NCI-H748 treated with DMSO at 0.1 percent for 48 hours (cell line): ENCODE measurements around the gene PSMG2.
"Not testable (repeated sequence)": the region's sequence is repeated elsewhere in the genome, so short reads cannot be mapped to it uniquely, and the experiment has no call there.

Experiments used
- DNase-seq: peaks from one replicate; lab custom pipeline; 2025; lab: John Stamatoyannopoulos, UW

The PSMG2 gene

GRCh38 chr18:12722731-12723130 lies 19.9 kb downstream of the PSMG2 start:
- no peak for DNase-seq

GRCh38 chr18:12726331-12726730 lies 23.5 kb downstream of the PSMG2 start:
- no peak for DNase-seq

- peak; percentile 70 for DNase-seq
Observed at GRCh38 chr18:12726774-12727550, 24.1 kb downstream of the PSMG2 start.

- no peak for DNase-seq
Observed at GRCh38 chr18:12737243-12737902, 34.5 kb downstream of the PSMG2 start.

- DNase-seq: peak; percentile 75
Observed at GRCh38 chr18:12741351-12741750, 38.5 kb downstream of the PSMG2 start.

- no peak for DNase-seq
Observed at GRCh38 chr18:12742453-12742852, 39.6 kb downstream of the PSMG2 start.

- DNase-seq: peak; percentile 35
Observed at GRCh38 chr18:12744103-12744502, 41.3 kb downstream of the PSMG2 start.

- DNase-seq: no peak
Observed at GRCh38 chr18:12745095-12745795, 42.4 kb downstream of the PSMG2 start.

- no peak for DNase-seq
Observed at GRCh38 chr18:12747530-12748315, 44.9 kb downstream of the PSMG2 start.

- no peak for DNase-seq
Observed at GRCh38 chr18:12748671-12749070, 45.8 kb downstream of the PSMG2 start.

- DNase-seq: no peak
Observed at GRCh38 chr18:12749121-12749520, 46.3 kb downstream of the PSMG2 start.

- DNase-seq: no peak
Observed at GRCh38 chr18:12750076-12750714, 47.4 kb downstream of the PSMG2 start.

- DNase-seq: no peak
Observed at GRCh38 chr18:12750715-12751502, 48.1 kb downstream of the PSMG2 start.

GRCh38 chr18:12751503-12751884 lies 48.7 kb downstream of the PSMG2 start:
- no peak for DNase-seq

- no peak for DNase-seq
Observed at GRCh38 chr18:12751891-12752290, 49.0 kb downstream of the PSMG2 start.

- no peak for DNase-seq
Observed at GRCh38 chr18:12754511-12754910, 51.7 kb downstream of the PSMG2 start.

GRCh38 chr18:12755606-12756005 lies 52.8 kb downstream of the PSMG2 start:
- DNase-seq: not testable (repeated sequence)

GRCh38 chr18:12756619-12757239 lies 53.9 kb downstream of the PSMG2 start:
- not testable (repeated sequence) for DNase-seq

- not testable (repeated sequence) for DNase-seq
Observed at GRCh38 chr18:12758566-12758965, 55.7 kb downstream of the PSMG2 start.

GRCh38 chr18:12765126-12765525 lies 62.3 kb downstream of the PSMG2 start:
- no peak for DNase-seq
